HepG2 (cell line): Measurements from ENCODE around the gene SPIRE1. TPM values are rescaled to one million over a fixed set of nuclear protein-coding genes. Genes with fewer than 3 reads are reported as not detected.
A peak's percentile ranks its signal among the peaks of the same experiment; 100 is the strongest.

Experiments used
- ASH2L ChIP-seq: fragments of 300-600, 200-600 bp; sonication (generic); IDR thresholded peaks from 2 replicates; pipeline ENCODE4 v1.7.0; 2017; ENCODE audit warnings: low read depth, mild to moderate bottlenecking, moderate library complexity, mixed read lengths, low read length; ENCODE audit not compliant: insufficient read length
- FOXK2 ChIP-seq: fragments of 450-650 bp; IDR thresholded peaks from 2 replicates; pipeline ENCODE4 v1.6.1; 2016
- GFI1 ChIP-seq: sonication (generic); formaldehyde crosslinking; IDR thresholded peaks from 2 replicates; pipeline ENCODE4 v1.5.0; 2020; ENCODE audit warnings: missing genetic modification reagents, mild to moderate bottlenecking, borderline replicate concordance
- SRSF1 ChIP-seq: fragments of 200-400 bp; formaldehyde crosslinking; optimal IDR thresholded peaks from 2 replicates; pipeline ENCODE3; 2017; ENCODE audit warnings: mild to moderate bottlenecking, low read depth, low read length, moderate library complexity
- ZBTB46 ChIP-seq: sonication (generic); formaldehyde crosslinking; IDR thresholded peaks from 2 replicates; pipeline ENCODE4 v1.4.0; 2020; ENCODE audit warnings: mild to moderate bottlenecking, missing genetic modification reagents, borderline replicate concordance
- ZFP36 ChIP-seq: fragments of 150-350 bp; IDR thresholded peaks from 2 replicates; pipeline ENCODE4 v1.6.1; 2018; ENCODE audit warnings: borderline replicate concordance, low read length, low read depth; ENCODE audit not compliant: partially characterized antibody
- ZNF619 ChIP-seq: sonication (generic); formaldehyde crosslinking; IDR thresholded peaks from 2 replicates; pipeline ENCODE4 v1.4.0; 2020; ENCODE audit warnings: mild to moderate bottlenecking, missing genetic modification reagents
- ZNF687 ChIP-seq: sonication (generic); formaldehyde crosslinking; IDR thresholded peaks from 2 replicates; pipeline ENCODE4 v1.5.1; 2020; ENCODE audit warnings: mild to moderate bottlenecking, missing genetic modification reagents, moderate library complexity
- ZNF770 ChIP-seq: sonication (generic); formaldehyde crosslinking; IDR thresholded peaks from 2 replicates; pipeline ENCODE4 v1.5.0; 2020; ENCODE audit warnings: mild to moderate bottlenecking, missing genetic modification reagents
- ZNF772 ChIP-seq: sonication (generic); formaldehyde crosslinking; IDR thresholded peaks from 2 replicates; pipeline ENCODE4 v1.5.0; 2020; ENCODE audit warnings: mild to moderate bottlenecking, missing genetic modification reagents
- ZNF776 ChIP-seq: sonication (generic); formaldehyde crosslinking; IDR thresholded peaks from 2 replicates; pipeline ENCODE4 v1.4.0; 2020; ENCODE audit warnings: mild to moderate bottlenecking, missing genetic modification reagents
- ZNF883 ChIP-seq: sonication (generic); formaldehyde crosslinking; IDR thresholded peaks from 2 replicates; pipeline ENCODE4 v1.5.1; 2020; ENCODE audit warnings: mild to moderate bottlenecking, missing genetic modification reagents; ENCODE audit errors: not compliant biosample characterization
- polyA plus RNA-seq, 8 experiments: library from polyadenylated mRNA; depleted of rRNA in 3 of 8; stranded (reverse) in 7 of 8; unstranded in 1 of 8; fragments of >200 nt; fragmentation: Illumina TruSeq in 4 of 8; extraction: Trizol in 4 of 8; gene quantifications; 2 replicates each; pipeline versions ENCODE4 v1.2.1 to v1.2.3, GENCODE V29; 2011 to 2016; ENCODE audit warnings: low read depth in 4 of 8, missing spikeins in 1 of 8, mixed read lengths in 1 of 8; ENCODE audit not compliant: insufficient read depth in 1 of 8
- total RNA-seq, 5 experiments: library from RNA; depleted of rRNA; stranded (reverse); fragments of >200 nt; fragmentation: Illumina TruSeq; extraction: Trizol; gene quantifications; 2 replicates each; pipeline ENCODE4 v1.2.3, GENCODE V29; 2016; ENCODE audit warnings: low read depth in 1 of 5
- TF ChIP-seq, protein P1 (sequence below): sonication (generic); formaldehyde crosslinking; IDR thresholded peaks from 2 replicates; pipeline ENCODE4 v1.5.1; 2020; ENCODE audit warnings: mild to moderate bottlenecking, missing genetic modification reagents
- TF ChIP-seq, protein P2 (sequence below), 2 experiments: sonication (generic) in 1 of 2; formaldehyde crosslinking in 1 of 2; IDR thresholded peaks; 2 replicates each; pipeline versions ENCODE4 v1.4.0 to v1.6.1; 2018 to 2020; ENCODE audit warnings: missing genetic modification reagents in 2 of 2, borderline replicate concordance in 1 of 2, low read depth in 1 of 2, mild to moderate bottlenecking in 1 of 2, missing biosample characterization in 1 of 2

Gene SPIRE1
- total and polyA plus RNA-seq, 2 of the 13 experiments (the other 11 are each of a cell fraction or from before 2014, with no cell fraction given), result 9.9 to 21.3 TPM

- TF ChIP-seq ZNF687 (CRISPR knock-in tag), result peak; percentile 81
- peak; percentile 66; the same call in 1 of the 2 replicates for TF ChIP-seq FOXK2
- no peak for TF ChIP-seq ZFP36
- peak; percentile 22 for TF ChIP-seq ZNF883 (CRISPR knock-in tag)
- no peak for TF ChIP-seq ZNF776 (CRISPR knock-in tag)
- TF ChIP-seq SRSF1, result peak; percentile 43
- peak; percentile 44 for TF ChIP-seq ASH2L
- 0 out of 2 replicates have a peak, but pooled peaks have one; percentile 49 for TF ChIP-seq ZNF772 (CRISPR knock-in tag)
- TF ChIP-seq ZNF770, result peak; percentile 52
- 0 out of 2 replicates have a peak, but pooled peaks have one; percentile 38 for TF ChIP-seq GFI1 (CRISPR knock-in tag)
- no peak for TF ChIP-seq ZBTB46 (CRISPR knock-in tag)
- TF ChIP-seq, protein P1, sequence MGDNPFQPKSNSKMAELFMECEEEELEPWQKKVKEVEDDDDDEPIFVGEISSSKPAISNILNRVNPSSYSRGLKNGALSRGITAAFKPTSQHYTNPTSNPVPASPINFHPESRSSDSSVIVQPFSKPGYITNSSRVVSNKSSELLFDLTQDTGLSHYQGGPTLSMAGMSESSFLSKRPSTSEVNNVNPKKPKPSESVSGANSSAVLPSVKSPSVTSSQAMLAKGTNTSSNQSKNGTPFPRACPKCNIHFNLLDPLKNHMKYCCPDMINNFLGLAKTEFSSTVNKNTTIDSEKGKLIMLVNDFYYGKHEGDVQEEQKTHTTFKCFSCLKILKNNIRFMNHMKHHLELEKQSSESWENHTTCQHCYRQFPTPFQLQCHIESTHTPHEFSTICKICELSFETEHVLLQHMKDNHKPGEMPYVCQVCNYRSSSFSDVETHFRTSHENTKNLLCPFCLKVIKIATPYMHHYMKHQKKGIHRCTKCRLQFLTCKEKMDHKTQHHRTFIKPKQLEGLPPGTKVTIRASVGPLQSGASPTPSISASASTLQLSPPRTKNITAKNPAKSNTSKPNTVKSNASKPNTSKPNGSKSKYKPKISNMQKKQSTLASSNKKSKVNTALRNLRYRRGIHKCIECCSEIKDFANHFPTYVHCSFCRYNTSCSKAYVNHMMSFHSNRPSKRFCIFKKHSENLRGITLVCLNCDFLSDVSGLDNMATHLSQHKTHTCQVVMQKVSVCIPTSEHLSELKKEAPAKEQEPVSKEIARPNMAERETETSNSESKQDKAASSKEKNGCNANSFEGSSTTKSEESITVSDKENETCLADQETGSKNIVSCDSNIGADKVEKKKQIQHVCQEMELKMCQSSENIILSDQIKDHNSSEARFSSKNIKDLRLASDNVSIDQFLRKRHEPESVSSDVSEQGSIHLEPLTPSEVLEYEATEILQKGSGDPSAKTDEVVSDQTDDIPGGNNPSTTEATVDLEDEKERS (CRISPR knock-in tag), result 0 out of 2 replicates have a peak, but pooled peaks have one; percentile 26
- TF ChIP-seq ZNF619 (CRISPR knock-in tag), result no peak
- TF ChIP-seq, protein P2, sequence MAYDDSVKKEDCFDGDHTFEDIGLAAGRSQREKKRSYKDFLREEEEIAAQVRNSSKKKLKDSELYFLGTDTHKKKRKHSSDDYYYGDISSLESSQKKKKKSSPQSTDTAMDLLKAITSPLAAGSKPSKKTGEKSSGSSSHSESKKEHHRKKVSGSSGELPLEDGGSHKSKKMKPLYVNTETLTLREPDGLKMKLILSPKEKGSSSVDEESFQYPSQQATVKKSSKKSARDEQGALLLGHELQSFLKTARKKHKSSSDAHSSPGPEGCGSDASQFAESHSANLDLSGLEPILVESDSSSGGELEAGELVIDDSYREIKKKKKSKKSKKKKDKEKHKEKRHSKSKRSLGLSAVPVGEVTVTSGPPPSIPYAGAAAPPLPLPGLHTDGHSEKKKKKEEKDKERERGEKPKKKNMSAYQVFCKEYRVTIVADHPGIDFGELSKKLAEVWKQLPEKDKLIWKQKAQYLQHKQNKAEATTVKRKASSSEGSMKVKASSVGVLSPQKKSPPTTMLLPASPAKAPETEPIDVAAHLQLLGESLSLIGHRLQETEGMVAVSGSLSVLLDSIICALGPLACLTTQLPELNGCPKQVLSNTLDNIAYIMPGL (CRISPR knock-in tag; IDR thresholded peaks at IDR 0.05; ENCODE audit: borderline replicate concordance in 1 of 2, low read depth in 1 of 2), result peak in 1 of 2 experiments; percentile 30; a peak in 1 of 4 replicates
These were observed 237.0 kb downstream of the SPIRE1 start (continued) for GRCh38 chr18:12420821-12421421.
